DND-41 (cell line): ENCODE results near the gene SYTL4.

Experiments
- ATAC-seq: fragments of 200-7000 bp; cut with Tn5 transposase; 3 replicates; pipeline ENCODE4 v1.9.1; 2021; ENCODE audit warnings: low read depth; ENCODE audit not compliant: insufficient read depth
- DNase-seq: peaks from one replicate; pipeline ENCODE4 v3.0.0-alpha.2; 2020
- H2AFZ ChIP-seq: 2 replicates; pipeline ENCODE4 v1.6.0; 2012; ENCODE audit warnings: low read depth, low read length
- H3K27ac ChIP-seq: 2 replicates; pipeline ENCODE4 v1.5.1; 2012; ENCODE audit warnings: low read length, inconsistent platforms
- H3K27me3 ChIP-seq: fragments of 200-600 bp; sonication (generic); 2 replicates; pipeline ENCODE4 v1.6.0; 2012; ENCODE audit warnings: low read length, mild to moderate bottlenecking, inconsistent platforms; ENCODE audit not compliant: insufficient read depth, poor library complexity
- H3K36me3 ChIP-seq: 2 replicates; pipeline ENCODE4 v1.5.1; 2012; ENCODE audit warnings: low read length, inconsistent platforms; ENCODE audit not compliant: insufficient read depth
- H3K4me1 ChIP-seq: 2 replicates; pipeline ENCODE4 v1.5.1; 2012; ENCODE audit warnings: mild to moderate bottlenecking, low read length; ENCODE audit not compliant: insufficient read depth
- H3K4me2 ChIP-seq: 2 replicates; pipeline ENCODE4 v1.6.0; 2012; ENCODE audit warnings: mild to moderate bottlenecking, moderate library complexity, low read length, inconsistent platforms; ENCODE audit not compliant: insufficient read depth
- H3K4me3 ChIP-seq, 2 experiments: fragments of 200-600 bp in 1 of 2; shearing (Covaris generic) in 1 of 2; 2 replicates each; pipeline ENCODE4 v1.5.1; 2012 to 2016; ENCODE audit warnings: inconsistent platforms in 2 of 2, low read length in 2 of 2, mild to moderate bottlenecking in 2 of 2, low read depth in 1 of 2, moderate library complexity in 1 of 2
- H3K79me2 ChIP-seq: 2 replicates; pipeline ENCODE4 v1.6.0; 2012; ENCODE audit warnings: low read length, inconsistent platforms; ENCODE audit not compliant: insufficient read depth
- H3K9ac ChIP-seq: 2 replicates; pipeline ENCODE4 v1.6.0; 2012; ENCODE audit warnings: low read depth, mild to moderate bottlenecking, inconsistent platforms, low read length, moderate library complexity
- H3K9me3 ChIP-seq: 2 replicates; pipeline ENCODE4 v1.5.1; 2012; ENCODE audit warnings: low read length, moderate library complexity, mild to moderate bottlenecking, inconsistent platforms; ENCODE audit not compliant: insufficient read depth, severe bottlenecking
- H4K20me1 ChIP-seq: 2 replicates; pipeline ENCODE4 v1.6.0; 2012; ENCODE audit warnings: low read length; ENCODE audit not compliant: insufficient read depth
- EZH2 ChIP-seq: IDR thresholded peaks from 3 replicates; pipeline ENCODE4 v1.6.1; 2012; ENCODE audit warnings: borderline replicate concordance, low read depth, mild to moderate bottlenecking, moderate library complexity, low read length, inconsistent platforms; ENCODE audit not compliant: severe bottlenecking
- TF ChIP-seq, protein P1 (sequence below): IDR thresholded peaks from 2 replicates; pipeline ENCODE4 v1.5.1; 2012; ENCODE audit warnings: borderline replicate concordance, low read length, moderate library complexity, mild to moderate bottlenecking; ENCODE audit not compliant: poor library complexity, severe bottlenecking; ENCODE audit errors: extremely low read depth

The SYTL4 gene

DNA sequence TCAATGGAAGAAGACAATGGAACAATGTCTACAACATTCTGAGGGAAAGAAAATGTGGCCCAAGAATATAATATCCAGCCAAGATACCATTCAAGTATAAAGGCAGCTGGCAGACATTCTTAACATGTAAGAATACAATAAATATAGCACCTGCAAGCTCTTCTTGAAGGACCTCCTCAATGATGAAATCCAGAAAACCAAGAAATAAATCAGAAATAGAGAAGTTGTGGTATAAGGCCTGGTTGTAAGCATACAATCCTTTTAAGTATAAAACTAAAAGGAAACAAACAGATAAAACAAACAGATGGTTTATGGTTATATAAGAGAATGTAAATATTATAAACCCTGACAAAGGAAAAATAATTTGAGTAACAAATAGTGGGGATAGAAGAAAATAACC is 33.4 kb downstream of the SYTL4 start:
- ATAC-seq, result no peak

GRCh38 chrX:100696699-100697351 is 35.1 kb downstream of the SYTL4 start:
- no peak for TF ChIP-seq EZH2
- TF ChIP-seq, protein P1, sequence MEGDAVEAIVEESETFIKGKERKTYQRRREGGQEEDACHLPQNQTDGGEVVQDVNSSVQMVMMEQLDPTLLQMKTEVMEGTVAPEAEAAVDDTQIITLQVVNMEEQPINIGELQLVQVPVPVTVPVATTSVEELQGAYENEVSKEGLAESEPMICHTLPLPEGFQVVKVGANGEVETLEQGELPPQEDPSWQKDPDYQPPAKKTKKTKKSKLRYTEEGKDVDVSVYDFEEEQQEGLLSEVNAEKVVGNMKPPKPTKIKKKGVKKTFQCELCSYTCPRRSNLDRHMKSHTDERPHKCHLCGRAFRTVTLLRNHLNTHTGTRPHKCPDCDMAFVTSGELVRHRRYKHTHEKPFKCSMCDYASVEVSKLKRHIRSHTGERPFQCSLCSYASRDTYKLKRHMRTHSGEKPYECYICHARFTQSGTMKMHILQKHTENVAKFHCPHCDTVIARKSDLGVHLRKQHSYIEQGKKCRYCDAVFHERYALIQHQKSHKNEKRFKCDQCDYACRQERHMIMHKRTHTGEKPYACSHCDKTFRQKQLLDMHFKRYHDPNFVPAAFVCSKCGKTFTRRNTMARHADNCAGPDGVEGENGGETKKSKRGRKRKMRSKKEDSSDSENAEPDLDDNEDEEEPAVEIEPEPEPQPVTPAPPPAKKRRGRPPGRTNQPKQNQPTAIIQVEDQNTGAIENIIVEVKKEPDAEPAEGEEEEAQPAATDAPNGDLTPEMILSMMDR, result no peak
- no peak overlapping the region for H3K4me3 ChIP-seq
- DNase-seq (no peak), ATAC-seq (no peak)
- no peaks in the 10 kb centered on the region for H4K20me1 ChIP-seq
- H3K27ac ChIP-seq, result no peak overlapping the region
- no peaks in the 10 kb centered on the region for H3K79me2 ChIP-seq
- H3K27me3 ChIP-seq, result no peaks in the 10 kb centered on the region
- H3K9me3 ChIP-seq, result no peaks in the 10 kb centered on the region
- no peak overlapping the region for H2AFZ ChIP-seq
- no peaks in the 10 kb centered on the region for H3K4me1 ChIP-seq
- no peak overlapping the region for H3K4me2 ChIP-seq
- no peaks in the 10 kb centered on the region for H3K36me3 ChIP-seq
- H3K9ac ChIP-seq, result no peak overlapping the region

More for the DNA sequence above, 33.4 kb downstream of the SYTL4 start:
- TF ChIP-seq, protein P1, result no peak
- no peak for TF ChIP-seq EZH2
- H3K27me3 ChIP-seq, result no peaks in the 10 kb centered on the region
- no peak overlapping the region for H2AFZ ChIP-seq
- H3K4me3 ChIP-seq, result no peak overlapping the region
- H3K79me2 ChIP-seq, result no peaks in the 10 kb centered on the region
- no peaks in the 10 kb centered on the region for H4K20me1 ChIP-seq
- no peak for DNase-seq
- H3K9ac ChIP-seq, result no peak overlapping the region
- no peak overlapping the region for H3K4me2 ChIP-seq
- no peaks in the 10 kb centered on the region for H3K36me3 ChIP-seq
- H3K4me1 ChIP-seq, result no peaks in the 10 kb centered on the region
- no peaks in the 10 kb centered on the region for H3K9me3 ChIP-seq
- H3K27ac ChIP-seq, result no peak overlapping the region

GRCh38 chrX:100695991-100696390 is 35.9 kb downstream of the SYTL4 start:
- Histone ChIP-seq H3K27me3 (no peaks in the 10 kb centered on the region), H3K36me3 (no peaks in the 10 kb centered on the region), H3K4me3 (no peak overlapping the region), H3K9me3 (no peaks in the 10 kb centered on the region), H2AFZ (no peak overlapping the region), H3K27ac (no peak overlapping the region), H4K20me1 (no peaks in the 10 kb centered on the region), H3K9ac (no peak overlapping the region), H3K4me1 (no peaks in the 10 kb centered on the region), H3K79me2 (no peaks in the 10 kb centered on the region), H3K4me2 (no peak overlapping the region)
- no peak for ATAC-seq
- TF ChIP-seq EZH2, result no peak
- TF ChIP-seq, protein P1, result no peak
- DNase-seq, result no peak
